ENCODE results near the gene NT5E.

DNA sequence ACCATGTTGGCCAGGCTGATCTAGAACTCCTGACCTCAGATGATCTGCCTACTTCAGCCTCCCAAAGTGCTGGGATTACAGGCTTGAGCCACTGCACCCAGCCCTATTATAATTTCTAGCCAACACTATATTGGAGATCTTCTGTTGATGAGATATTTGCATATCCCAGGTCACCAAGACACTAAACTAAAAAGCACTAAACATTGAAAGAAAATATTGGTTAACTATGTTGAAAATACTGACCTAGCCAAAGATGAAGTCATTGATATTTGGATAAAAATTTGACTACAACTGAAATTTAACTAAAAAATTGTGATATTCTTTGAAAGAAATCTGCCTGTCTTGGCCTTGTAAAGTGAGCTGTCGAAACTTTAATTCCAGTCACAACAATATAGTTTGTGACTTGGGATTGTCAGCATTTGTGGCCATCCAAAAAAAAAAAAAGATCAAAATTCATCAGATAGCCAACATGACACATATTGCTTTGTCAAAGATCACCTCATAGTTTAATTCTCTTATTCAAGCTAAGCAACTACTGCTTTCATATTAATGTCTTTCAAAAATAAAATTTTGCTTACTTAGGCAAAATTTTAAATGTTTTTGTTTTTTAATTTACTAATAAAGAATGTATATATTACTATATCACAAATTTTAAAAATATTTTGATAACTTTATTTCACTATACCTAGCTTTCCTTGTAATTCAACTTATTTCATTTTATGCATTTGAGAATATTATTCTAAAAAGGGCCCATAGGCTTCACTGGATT is 6.3 kb upstream of the NT5E start:
- TF ChIP-seq, protein P1, sequence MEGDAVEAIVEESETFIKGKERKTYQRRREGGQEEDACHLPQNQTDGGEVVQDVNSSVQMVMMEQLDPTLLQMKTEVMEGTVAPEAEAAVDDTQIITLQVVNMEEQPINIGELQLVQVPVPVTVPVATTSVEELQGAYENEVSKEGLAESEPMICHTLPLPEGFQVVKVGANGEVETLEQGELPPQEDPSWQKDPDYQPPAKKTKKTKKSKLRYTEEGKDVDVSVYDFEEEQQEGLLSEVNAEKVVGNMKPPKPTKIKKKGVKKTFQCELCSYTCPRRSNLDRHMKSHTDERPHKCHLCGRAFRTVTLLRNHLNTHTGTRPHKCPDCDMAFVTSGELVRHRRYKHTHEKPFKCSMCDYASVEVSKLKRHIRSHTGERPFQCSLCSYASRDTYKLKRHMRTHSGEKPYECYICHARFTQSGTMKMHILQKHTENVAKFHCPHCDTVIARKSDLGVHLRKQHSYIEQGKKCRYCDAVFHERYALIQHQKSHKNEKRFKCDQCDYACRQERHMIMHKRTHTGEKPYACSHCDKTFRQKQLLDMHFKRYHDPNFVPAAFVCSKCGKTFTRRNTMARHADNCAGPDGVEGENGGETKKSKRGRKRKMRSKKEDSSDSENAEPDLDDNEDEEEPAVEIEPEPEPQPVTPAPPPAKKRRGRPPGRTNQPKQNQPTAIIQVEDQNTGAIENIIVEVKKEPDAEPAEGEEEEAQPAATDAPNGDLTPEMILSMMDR (IDR thresholded peaks at IDR 0.05) = no peak
- no peak for TF ChIP-seq POLR2A (IDR thresholded peaks at IDR 0.05)

All from esophagus squamous epithelium (tissue), 4 donors.